H1 (cell line): ENCODE measurements around the gene PQBP1. TPM values are rescaled to one million over a fixed set of nuclear protein-coding genes. Genes with fewer than 3 reads are reported as not detected.

Experiments
- CHD7 ChIP-seq: fragments of 300-600 bp; sonication (generic); IDR thresholded peaks from 2 replicates; pipeline ENCODE4 v1.7.1; 2012; ENCODE audit warnings: low read length, moderate library complexity, mild to moderate bottlenecking, inconsistent platforms; ENCODE audit not compliant: insufficient replicate concordance
- GABPA ChIP-seq: IDR thresholded peaks from 2 replicates; pipeline ENCODE4 v1.6.1; 2011; ENCODE audit warnings: mild to moderate bottlenecking, low read length, moderate library complexity, borderline replicate concordance; ENCODE audit not compliant: insufficient read depth
- HDAC2 ChIP-seq, 2 experiments: fragments of 300-600 bp in 1 of 2; sonication (generic) in 1 of 2; IDR thresholded peaks; 2 replicates each; pipeline ENCODE4 v1.6.1; 2011 to 2012; ENCODE audit warnings: low read depth in 2 of 2, low read length in 2 of 2, mild to moderate bottlenecking in 2 of 2, moderate library complexity in 2 of 2, borderline replicate concordance in 1 of 2, inconsistent platforms in 1 of 2
- polyA plus RNA-seq, 7 experiments: library from polyadenylated mRNA; depleted of rRNA in 3 of 7; stranded (reverse) in 5 of 7; unstranded in 2 of 7; fragments of >200 nt in 5 of 7; fragments of 200-250 nt in 2 of 7; gene quantifications; 1 replicate in 5 of 7; 2 replicates in 1 of 7; 4 replicates in 1 of 7; pipeline versions ENCODE4 v1.2.1 to v1.2.3, GENCODE V29; 2011 to 2013; ENCODE audit warnings: missing spikeins in 2 of 7, mixed read lengths in 2 of 7
- total RNA-seq: library from RNA; stranded (reverse); fragmentation: NEBNext Ultra II Directional; extraction: Animal tissue kit (Norgen Biotek cat#: 25700); gene quantifications from 2 replicates; pipeline ENCODE4 v1.2.1, GENCODE V29; 2021

The PQBP1 gene
- total and polyA plus RNA-seq, 2 of the 8 experiments (the other 6 are each of a cell fraction or from before 2014, with no cell fraction given) = 91.7 to 95.9 TPM

- no peak for TF ChIP-seq CHD7
- no peak for TF ChIP-seq GABPA
- no peak for TF ChIP-seq HDAC2 (IDR thresholded peaks at IDR 0.05; ENCODE audit: borderline replicate concordance in 1 of 2, low read depth in 2 of 2, low read length in 2 of 2)
These were observed 45.2 kb downstream of the PQBP1 start (continued) for GRCh38 chrX:48942895-48943294.
